GM19463 (cell line): ENCODE data around the gene KNSTRN.

ENCODE experiments used
- ATAC-seq: cut with Tn5 transposase; IDR thresholded peaks from one replicate; pipeline ENCODE4 v1.9.1; 2021; ENCODE audit warnings: mild to moderate bottlenecking, moderate library complexity; ENCODE audit not compliant: unreplicated experiment

Gene KNSTRN

DNA sequence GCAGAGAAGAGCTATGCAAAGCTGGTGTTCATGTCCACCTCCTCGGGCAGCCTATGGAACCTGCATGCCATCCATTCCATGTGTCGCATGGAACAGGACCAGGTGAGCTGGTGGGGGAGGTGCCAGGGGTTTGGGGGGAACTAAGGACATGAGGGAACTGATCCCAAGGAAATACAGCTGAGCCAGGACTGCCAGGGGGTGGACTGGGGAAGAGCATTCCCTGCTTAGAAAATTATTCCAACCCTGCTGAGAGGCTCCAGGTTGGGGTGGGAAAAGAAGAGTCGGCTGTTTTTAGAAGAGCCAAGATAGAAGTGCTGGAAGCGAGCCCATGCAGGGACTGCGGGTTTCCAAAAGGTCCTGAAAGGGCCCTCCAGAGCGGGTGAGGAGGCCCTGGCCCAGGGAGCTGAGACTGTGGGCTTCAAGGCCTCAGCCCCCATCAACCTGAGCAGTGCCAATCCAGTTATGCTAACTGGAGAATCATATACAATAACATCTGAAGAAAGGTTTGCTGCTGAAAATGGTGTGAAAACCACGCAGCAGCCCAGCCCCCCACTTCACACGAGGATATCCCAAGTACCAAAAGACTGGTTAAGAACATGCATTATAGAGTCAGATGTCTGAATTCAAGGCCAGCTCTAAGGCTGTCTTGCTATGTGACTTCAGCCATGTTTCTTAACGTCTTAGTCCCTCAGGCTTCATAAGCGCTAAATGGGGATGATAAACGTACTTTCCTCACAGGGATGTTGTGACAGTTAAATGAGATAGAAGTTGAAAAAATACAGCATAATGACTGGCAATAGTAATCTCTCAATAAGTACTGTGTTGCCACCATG, 16.7 kb upstream of the KNSTRN start:
- ATAC-seq, result no peak

DNA sequence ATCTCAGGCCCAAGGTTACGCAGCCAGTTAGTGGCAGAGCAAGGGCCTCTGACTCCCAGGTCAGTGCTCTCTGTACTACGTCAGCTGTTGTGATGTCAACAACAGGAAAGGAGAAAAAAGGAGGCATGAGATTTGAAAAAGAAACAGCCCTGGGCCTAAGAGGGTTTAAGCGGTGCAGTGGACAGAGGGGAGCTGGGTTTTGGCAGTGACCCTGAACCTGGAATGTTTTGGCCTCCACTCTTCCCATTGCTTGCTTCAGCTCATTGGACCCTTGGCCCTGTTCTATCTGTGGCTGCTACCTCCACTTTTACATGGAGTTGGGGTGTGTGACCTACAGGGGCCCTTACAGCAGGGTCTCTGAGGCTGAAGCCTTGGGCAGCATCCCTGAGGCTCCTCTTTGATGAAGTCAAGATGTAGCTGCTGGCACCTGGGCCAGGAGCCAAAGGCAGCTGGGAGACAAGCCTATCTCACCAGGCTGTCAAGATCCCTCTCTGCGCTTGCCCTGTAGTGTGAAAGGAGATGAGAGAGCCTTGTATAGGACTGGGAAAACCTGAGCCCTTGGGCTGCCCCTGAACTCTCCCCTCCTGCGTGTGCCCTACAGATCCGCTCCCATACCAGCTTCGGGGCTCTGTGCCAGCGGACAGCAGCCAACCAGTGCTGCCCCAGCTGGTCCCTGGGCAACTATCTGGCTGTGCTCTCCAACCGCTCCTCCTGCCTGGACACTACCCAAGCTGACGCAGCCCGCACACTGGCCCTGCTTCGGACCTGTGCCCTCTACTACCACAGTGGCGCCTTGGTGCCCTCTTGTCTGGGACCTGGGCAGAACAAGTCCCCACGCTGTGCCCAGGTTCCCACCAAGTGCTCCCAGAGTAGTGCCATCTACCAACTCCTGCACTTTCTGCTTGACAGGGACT, 15.8 kb upstream of the KNSTRN start:
- no peak for ATAC-seq

DNA sequence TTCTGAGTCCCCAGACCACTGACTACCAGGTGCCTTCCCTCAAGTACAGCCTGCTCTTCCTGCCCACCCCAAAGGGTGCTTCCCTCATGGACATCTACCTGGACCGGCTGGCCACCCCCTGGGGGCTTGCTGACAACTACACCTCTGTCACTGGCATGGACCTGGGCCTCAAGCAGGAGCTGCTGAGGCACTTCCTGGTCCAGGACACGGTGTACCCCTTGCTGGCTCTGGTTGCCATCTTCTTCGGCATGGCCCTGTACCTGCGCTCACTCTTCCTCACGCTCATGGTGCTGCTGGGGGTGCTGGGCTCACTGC, 15.2 kb upstream of the KNSTRN start:
- no peak for ATAC-seq

DNA sequence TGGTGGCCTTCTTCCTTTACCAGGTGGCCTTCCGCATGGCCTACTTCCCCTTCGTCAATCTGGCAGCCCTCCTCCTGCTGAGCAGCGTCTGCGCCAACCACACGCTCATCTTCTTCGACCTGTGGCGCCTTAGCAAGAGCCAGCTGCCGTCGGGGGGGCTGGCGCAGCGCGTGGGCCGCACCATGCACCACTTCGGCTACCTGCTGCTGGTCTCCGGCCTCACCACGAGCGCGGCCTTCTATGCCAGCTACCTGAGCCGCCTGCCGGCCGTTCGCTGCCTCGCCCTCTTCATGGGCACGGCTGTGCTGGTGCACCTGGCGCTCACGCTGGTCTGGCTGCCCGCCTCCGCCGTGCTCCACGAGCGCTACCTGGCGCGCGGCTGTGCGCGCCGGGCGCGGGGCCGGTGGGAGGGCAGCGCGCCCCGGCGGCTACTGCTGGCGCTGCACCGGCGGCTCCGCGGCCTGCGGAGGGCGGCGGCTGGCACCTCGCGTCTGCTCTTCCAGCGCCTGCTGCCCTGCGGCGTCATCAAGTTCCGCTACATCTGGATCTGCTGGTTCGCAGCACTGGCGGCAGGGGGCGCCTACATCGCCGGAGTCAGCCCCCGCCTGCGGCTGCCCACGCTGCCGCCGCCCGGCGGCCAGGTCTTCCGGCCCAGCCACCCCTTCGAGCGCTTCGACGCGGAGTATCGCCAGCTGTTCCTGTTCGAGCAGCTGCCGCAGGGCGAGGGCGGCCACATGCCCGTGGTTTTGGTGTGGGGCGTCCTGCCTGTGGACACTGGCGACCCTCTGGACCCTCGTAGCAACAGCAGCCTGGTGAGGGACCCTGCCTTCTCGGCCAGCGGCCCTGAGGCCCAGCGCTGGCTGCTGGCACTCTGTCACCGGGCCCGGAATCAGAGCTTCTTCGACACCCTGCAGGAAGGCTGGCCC, 14.6 kb upstream of the KNSTRN start:
- ATAC-seq, result peak; percentile 88

DNA sequence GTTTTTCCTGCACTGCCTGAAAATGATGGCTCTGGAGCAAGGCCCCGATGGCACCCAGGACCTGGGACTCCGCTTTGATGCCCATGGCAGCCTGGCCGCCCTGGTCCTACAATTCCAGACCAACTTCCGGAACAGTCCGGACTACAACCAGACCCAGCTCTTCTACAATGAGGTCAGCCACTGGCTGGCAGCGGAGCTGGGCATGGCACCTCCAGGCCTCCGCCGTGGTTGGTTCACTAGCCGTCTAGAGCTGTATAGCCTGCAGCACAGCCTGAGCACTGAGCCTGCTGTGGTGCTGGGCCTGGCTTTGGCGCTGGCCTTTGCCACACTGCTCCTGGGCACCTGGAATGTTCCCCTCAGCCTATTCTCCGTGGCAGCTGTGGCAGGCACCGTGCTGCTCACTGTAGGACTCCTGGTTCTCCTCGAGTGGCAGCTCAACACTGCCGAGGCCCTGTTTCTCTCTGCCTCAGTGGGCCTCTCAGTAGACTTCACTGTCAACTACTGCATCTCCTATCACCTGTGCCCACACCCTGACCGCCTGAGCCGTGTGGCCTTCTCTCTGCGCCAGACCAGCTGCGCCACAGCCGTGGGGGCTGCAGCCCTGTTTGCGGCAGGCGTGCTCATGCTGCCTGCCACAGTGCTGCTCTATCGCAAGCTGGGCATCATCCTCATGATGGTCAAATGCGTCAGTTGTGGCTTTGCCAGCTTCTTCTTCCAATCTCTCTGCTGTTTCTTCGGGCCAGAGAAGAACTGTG, 13.6 kb upstream of the KNSTRN start:
- ATAC-seq, result no peak

DNA sequence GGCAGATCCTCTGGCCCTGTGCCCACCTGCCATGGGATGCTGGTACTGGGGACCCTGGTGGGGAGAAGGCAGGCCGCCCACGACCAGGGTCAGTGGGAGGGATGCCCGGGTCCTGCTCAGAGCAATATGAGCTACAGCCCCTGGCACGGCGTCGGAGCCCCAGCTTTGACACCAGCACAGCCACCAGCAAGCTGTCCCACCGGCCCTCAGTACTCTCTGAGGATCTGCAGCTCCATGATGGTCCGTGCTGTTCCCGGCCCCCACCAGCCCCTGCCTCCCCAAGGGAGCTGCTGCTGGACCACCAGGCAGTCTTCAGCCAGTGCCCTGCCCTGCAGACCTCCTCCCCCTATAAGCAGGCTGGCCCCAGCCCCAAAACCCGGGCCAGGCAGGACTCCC, 13.0 kb upstream of the KNSTRN start:
- ATAC-seq, result no peak

DNA sequence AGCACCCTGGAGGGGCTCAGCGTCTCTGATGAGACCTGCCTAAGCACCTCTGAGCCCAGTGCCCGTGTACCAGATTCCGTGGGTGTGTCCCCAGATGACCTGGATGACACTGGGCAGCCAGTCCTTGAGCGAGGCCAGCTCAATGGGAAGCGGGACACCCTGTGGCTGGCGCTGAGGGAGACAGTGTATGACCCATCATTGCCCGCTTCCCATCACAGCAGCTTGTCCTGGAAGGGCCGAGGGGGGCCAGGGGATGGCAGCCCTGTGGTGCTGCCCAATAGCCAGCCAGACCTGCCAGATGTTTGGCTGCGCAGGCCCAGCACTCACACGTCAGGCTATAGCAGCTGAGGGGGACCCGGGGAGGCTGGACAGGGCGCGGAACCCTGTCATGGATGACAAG, 12.6 kb upstream of the KNSTRN start:
- ATAC-seq, result no peak

DNA sequence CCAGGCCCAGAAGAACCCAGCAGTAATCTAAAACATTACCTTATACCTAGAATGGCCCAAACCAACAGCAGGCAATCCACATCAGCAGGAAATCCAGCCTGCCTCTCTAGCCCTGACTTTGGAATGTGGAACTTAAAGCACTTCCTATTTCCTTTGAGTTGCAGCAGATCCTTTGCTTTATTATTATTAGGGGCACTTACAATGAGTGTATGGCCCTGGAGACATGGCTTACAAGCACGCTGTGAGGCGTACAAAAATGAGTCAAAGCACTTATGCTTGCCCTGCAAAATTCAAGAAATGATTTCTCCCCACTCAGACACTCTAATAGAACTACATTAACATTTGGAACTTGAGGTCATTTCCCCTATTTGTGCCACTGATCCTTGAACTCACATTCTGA, 9.5 kb upstream of the KNSTRN start:
- ATAC-seq, result no peak

DNA sequence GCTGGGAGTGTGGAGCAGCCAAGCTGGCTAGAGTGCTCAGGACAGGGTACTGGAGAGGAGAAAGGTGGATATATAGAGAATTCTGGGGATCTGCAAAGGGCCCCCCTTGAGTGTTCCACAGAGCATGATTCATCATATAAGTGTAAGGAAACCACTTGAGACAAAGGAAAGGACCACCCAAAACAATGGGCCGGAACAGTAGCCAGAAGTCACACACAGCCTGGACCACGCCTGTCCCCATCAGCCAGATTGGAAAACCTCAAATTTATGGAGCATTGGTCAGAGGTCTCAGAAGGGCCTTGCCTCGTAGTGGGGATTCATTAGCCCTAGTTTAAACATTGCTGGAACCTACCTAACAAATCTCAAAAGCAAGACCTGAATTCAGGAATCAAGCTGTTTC, 4.9 kb upstream of the KNSTRN start:
- no peak for ATAC-seq

DNA sequence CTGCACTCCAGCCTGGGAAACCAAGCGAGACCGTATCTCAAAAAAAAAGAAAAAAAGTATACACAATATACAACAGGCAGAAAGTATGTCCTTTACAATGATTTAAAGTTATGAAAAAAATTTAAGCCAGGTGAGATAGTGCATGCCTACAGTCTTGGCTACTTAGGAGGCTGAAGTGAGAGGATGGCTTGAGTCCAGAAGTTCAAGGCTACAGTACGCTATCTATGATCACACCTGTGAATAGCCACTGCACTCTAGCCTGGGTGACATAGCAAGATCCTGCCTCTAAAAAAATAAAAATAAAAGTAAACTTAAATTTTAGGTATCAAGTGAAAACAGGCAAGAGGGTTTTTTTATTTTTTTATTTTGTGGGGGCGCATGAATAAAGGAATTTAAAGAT, 3.1 kb upstream of the KNSTRN start:
- no peak for ATAC-seq

DNA sequence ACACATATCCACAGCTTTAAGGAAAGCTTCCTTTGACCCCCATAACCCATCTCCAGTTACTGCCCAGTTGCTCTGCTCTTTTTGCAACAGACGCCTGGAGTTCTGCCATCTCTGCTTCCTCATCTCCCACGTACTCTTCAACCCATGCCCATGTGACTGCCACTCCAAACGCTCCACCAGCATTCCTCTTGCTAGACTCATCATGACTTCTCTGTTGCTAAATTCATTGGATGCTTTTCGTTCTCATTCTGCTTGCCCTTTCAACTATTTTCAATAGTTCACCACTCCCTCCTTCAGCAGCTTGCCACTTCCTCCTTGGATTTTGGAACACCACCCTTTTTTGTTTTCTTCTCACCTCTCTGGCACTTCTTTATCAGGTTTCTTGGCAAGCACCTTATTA, 2.7 kb upstream of the KNSTRN start:
- ATAC-seq, result no peak

DNA sequence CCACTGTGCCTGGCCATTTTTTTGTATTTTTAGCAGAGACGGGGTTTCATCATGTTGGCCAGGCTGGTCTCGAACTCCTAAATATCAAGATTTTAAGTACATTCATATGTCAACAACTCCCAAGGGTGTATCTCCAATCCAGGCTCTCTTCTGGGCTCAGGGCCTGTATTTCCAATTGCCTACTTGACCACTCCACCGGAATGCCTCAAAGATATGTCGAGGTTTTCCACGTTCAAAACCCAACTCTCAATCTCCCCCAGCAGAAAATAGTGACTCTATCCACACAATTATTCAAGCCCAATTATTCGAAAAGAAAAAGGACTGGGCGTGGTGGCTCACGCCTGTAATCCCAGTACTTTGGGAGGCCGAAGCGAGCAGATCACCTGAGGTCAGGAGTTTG, 1.9 kb upstream of the KNSTRN start:
- ATAC-seq, result no peak

DNA sequence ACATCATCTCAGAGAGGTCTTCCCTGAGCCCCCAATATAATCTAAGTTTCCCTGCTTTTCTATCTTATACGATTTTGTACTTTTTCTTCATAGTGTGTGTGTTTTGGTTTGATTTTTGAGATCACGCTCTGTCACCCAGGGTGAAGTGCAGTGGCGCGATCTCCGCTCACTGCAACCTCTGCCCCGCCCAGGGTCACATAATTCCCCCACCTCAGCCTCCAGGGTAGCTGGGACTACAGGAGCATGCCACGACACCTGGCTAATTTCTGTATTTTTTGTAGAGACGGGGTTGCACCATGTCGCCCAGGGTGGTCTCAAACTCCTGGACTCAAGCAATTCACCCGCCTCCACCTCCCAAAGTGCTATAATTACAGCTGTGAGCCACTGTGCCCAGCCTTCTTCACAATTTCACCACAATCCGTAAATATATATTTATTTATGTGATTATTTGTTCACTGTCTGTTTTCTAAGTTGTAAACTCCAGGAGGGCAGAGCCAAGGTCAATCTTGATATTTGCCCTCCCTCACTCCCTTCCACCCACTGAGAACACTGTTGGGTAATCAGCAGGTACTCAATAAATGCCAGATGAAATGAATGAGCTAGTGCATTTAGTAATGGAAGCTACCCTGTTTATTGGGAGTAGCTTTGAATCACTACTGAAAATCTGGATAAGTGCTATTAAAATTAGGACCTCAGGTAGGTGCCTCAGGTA, 547 bp upstream of the KNSTRN start:
- no peak for ATAC-seq

DNA sequence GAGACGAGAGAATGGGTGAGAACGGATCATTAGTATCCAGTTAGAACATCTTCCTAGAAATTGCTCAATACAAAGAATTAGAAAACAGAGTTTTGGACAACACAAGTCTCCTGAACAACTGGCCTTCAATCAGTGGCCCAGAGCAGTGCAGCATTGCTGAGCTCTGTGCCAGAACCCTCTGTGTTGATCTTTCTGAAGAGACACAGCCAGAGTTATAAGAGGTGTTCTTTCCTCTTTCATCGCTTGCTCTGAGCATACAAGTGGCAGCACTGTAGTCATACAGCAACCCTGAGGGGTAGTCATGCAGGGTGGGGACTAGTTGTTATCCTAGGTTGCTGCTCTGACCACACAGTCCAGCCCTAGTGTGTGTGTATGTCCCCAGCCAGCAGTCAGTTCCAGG, 4.0 kb downstream of the KNSTRN start:
- ATAC-seq, result no peak

DNA sequence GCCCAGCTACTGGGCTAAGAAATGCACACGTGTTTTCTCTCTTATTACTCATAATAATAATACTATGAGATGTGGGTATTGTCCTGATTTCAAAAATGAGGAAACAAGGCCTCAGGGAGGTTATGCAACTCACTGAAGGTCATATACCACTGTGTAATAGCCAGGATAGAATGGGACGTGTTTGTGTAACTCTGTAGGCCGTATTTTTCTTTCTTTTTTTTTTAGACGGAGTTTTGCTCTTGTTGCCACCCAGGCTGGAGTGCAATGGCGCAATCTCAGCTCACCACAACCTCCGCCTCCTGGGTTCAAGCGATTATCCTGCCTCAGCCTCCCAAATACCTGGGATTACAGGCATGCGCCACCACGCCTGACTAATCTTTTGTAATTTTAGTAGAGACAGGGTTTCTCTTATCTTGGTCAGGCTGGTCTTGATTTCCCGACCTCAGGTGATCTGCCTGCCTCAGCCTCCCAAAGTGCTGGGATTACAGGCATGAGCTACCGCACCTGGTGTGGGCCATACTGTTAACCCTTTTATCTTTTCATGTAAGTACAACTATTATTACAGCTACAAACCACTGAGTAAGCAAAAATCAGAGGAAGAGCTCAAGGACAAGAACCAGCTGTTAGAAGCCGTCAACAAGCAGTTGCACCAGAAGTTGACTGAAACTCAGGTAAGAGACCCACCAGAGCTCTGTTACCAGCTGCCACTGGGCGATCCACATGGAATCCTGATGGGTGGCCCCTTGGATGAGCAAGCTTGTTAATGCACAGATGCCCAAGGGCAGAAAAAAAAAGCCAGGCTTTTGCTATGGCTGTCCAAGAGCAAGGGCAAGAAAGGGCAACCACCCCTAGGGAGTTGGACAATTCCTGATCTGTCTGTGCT, 6.7 kb downstream of the KNSTRN start:
- no peak for ATAC-seq

DNA sequence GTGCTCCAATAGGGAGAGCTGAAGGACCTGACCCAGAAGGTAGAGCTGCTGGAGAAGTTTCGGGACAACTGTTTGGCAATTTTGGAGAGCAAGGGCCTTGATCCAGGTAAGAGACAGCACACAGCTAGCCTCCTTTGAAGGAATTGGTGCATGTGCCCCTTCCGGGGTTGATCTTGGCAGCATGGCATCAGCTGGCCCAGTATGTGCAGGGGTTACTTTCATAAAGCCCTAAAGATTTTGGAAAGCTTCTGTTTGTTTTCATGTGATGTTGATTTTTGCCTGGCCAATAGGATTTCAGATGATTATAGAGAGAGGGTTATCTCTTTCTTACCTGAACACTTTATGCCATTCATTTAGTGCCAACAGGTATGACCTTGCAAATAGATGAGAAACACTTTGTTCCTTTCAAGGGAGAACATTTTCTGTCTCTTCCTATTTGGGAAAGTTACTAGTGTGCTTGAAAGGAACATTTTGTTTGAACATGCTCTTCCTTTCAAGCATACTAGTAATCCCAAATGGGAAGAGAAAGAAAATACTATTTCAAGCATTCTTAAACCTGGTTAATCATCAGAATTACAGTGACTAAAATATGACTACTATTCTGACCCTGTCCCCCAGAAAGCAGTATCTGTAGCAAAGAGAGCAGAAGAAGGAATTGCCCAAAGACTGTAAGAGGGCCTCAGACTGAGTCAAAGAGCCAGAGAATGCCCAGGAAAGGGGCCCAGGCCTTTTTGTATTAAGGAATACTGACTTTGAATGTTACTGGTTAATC, 7.5 kb downstream of the KNSTRN start:
- no peak for ATAC-seq

DNA sequence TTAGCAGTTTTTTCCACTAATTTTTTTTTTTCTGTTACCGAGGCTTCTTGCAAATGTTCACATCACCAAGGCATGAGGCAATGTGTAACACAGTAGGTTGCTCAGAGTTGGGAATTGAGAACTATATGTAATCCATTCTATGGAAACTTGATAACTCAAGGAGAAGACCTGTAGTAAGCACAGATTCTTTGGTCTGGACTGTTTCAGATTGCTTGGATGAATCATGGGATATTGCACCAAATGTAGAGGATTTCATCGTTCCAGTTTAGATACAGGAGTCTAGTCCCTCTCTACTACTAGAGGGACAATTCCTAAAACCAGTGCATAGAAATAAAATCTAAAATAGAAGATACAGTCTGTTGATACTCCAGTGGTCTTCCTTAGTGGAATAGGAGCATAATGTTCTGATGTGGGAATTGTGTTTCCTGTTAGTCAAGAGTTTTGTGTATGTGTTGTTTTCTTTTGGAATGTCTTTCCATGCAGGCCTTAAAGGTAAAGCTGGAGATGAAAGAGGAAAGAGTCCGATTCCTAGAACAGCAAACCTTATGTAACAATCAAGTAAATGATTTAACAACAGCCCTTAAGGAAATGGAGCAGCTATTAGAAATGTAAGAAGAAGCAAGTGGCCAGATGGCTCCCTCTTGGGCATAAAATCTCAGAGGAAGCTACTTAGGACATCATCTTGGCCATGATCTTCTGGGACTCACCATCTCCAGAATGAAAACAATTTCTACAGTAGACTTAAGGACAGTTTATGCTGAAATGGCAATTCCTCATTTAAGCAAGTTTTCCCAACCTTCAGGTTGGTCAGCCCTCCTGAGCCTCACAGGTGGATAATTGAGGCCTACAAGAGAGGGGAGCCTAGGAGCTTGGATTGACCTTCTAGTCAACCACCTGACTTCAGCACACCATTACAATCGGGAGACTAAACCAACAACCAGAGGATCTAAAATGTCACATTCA, 10.7 kb downstream of the KNSTRN start:
- no peak for ATAC-seq
